ENCODE results near the gene VTA1.

- TF ChIP-seq CTCF (IDR thresholded peaks at IDR 0.05): no peak
- TF ChIP-seq ZFX (IDR thresholded peaks at IDR 0.05; ENCODE audit: borderline replicate concordance): no peak
Measured at GRCh38 chr6:142121342-142121741, 25.7 kb upstream of the VTA1 start.

Measured in 22Rv1 (cell line).